Measurements from ENCODE around the gene RAPSN.

The RAPSN gene

DNA sequence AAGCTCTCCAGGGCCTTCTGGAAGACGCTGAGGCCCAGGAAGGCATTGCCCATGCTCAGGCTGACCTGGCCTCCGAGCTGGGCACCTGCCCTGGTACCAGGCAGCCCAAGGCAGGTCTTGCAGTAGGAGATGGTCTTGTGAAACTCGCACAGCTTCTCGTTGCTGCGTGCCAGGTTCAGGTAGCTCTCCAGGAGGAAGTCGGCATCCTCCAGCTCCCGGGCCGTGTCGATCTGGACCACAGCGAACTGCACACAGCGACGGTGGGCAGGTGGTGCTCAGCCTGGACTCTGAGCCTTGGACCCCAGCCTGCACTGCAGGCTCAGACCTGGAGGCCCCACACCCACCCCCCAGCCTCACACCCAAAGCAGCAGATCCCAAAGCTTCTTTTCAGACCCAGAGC is 1.0 kb downstream of the RAPSN start:
- H3K4me3 ChIP-seq (ENCODE audit: low read length in 2 of 2): no peak overlapping the region
- H3K4me1 ChIP-seq (ENCODE audit: control insufficient read depth in 2 of 2, insufficient read depth in 2 of 2, low read length in 2 of 2): no peaks in the 10 kb centered on the region

GRCh38 chr11:47446833-47447232 is 2.1 kb downstream of the RAPSN start:
- Histone ChIP-seq H3K27ac (ENCODE audit: low read depth in 2 of 2, low read length in 2 of 2) (no peak overlapping the region), H3K4me3 (ENCODE audit: low read length in 2 of 2) (no peak overlapping the region), H3K9ac (ENCODE audit: low read depth in 1 of 2, low read length in 2 of 2) (no peak overlapping the region)

More for the DNA sequence above, 1.0 kb downstream of the RAPSN start:
- Histone ChIP-seq H3K9me3 (ENCODE audit: control insufficient read depth in 2 of 2, low read length in 2 of 2) (no peaks in the 10 kb centered on the region), H3K27ac (ENCODE audit: low read depth in 2 of 2, low read length in 2 of 2) (no peak overlapping the region), H3K9ac (ENCODE audit: low read depth in 1 of 2, low read length in 2 of 2) (no peak overlapping the region), H3K27me3 (ENCODE audit: control insufficient read depth in 2 of 2, insufficient read depth in 2 of 2, low read length in 2 of 2) (no peaks in the 10 kb centered on the region), H3K36me3 (ENCODE audit: control insufficient read depth in 2 of 2, insufficient read depth in 2 of 2, low read length in 2 of 2) (no peaks in the 10 kb centered on the region)

DNA sequence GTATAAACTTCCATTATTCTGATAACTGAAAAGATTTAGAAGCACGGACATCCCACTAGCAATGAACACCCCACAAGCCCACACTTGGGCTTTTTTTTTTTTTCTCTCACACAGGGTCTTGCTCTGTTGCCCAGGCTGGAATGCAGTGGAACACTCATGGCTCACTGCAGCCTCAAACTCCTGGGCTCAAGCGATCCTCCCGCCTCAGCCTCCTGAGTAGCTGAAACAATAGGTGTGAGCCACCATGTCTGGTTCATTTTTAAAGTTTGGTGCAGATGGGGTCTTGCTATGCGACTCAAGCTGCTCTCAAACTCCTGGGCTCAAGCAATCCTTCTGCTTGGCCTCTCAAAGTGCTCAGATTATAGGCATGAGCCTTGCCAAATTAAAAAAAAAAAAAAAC is 3.1 kb downstream of the RAPSN start:
- Histone ChIP-seq H3K9ac (ENCODE audit: low read depth in 1 of 2, low read length in 2 of 2) (no peak overlapping the region), H3K9me3 (ENCODE audit: control insufficient read depth in 2 of 2, low read length in 2 of 2) (no peaks in the 10 kb centered on the region), H3K4me3 (ENCODE audit: low read length in 2 of 2) (no peak overlapping the region), H3K27me3 (ENCODE audit: control insufficient read depth in 2 of 2, insufficient read depth in 2 of 2, low read length in 2 of 2) (no peaks in the 10 kb centered on the region), H3K36me3 (ENCODE audit: control insufficient read depth in 2 of 2, insufficient read depth in 2 of 2, low read length in 2 of 2) (no peaks in the 10 kb centered on the region), H3K27ac (ENCODE audit: low read depth in 2 of 2, low read length in 2 of 2) (no peak overlapping the region), H3K4me1 (ENCODE audit: control insufficient read depth in 2 of 2, insufficient read depth in 2 of 2, low read length in 2 of 2) (no peaks in the 10 kb centered on the region)

More at GRCh38 chr11:47446833-47447232, 2.1 kb downstream of the RAPSN start:
- H3K27me3 ChIP-seq (ENCODE audit: control insufficient read depth in 2 of 2, insufficient read depth in 2 of 2, low read length in 2 of 2): no peaks in the 10 kb centered on the region
- no peaks in the 10 kb centered on the region for H3K9me3 ChIP-seq (ENCODE audit: control insufficient read depth in 2 of 2, low read length in 2 of 2)
- no peaks in the 10 kb centered on the region for H3K36me3 ChIP-seq (ENCODE audit: control insufficient read depth in 2 of 2, insufficient read depth in 2 of 2, low read length in 2 of 2)
- no peaks in the 10 kb centered on the region for H3K4me1 ChIP-seq (ENCODE audit: control insufficient read depth in 2 of 2, insufficient read depth in 2 of 2, low read length in 2 of 2)

- Histone ChIP-seq H3K4me3 (ENCODE audit: low read length in 2 of 2) (no peak overlapping the region), H3K27me3 (ENCODE audit: control insufficient read depth in 2 of 2, insufficient read depth in 2 of 2, low read length in 2 of 2) (no peaks in the 10 kb centered on the region), H3K9ac (ENCODE audit: low read depth in 1 of 2, low read length in 2 of 2) (no peak overlapping the region), H3K36me3 (ENCODE audit: control insufficient read depth in 2 of 2, insufficient read depth in 2 of 2, low read length in 2 of 2) (no peaks in the 10 kb centered on the region), H3K27ac (ENCODE audit: low read depth in 2 of 2, low read length in 2 of 2) (no peak overlapping the region), H3K9me3 (ENCODE audit: control insufficient read depth in 2 of 2, low read length in 2 of 2) (no peaks in the 10 kb centered on the region), H3K4me1 (ENCODE audit: control insufficient read depth in 2 of 2, insufficient read depth in 2 of 2, low read length in 2 of 2) (no peaks in the 10 kb centered on the region)
Observed at GRCh38 chr11:47443817-47444216, 5.1 kb downstream of the RAPSN start.

- Histone ChIP-seq H3K36me3 (ENCODE audit: control insufficient read depth in 2 of 2, insufficient read depth in 2 of 2, low read length in 2 of 2) (no peaks in the 10 kb centered on the region), H3K27ac (ENCODE audit: low read depth in 2 of 2, low read length in 2 of 2) (no peak overlapping the region), H3K9ac (ENCODE audit: low read depth in 1 of 2, low read length in 2 of 2) (no peak overlapping the region), H3K9me3 (ENCODE audit: control insufficient read depth in 2 of 2, low read length in 2 of 2) (no peaks in the 10 kb centered on the region), H3K4me1 (ENCODE audit: control insufficient read depth in 2 of 2, insufficient read depth in 2 of 2, low read length in 2 of 2) (no peaks in the 10 kb centered on the region), H3K4me3 (ENCODE audit: low read length in 2 of 2) (no peak overlapping the region), H3K27me3 (ENCODE audit: control insufficient read depth in 2 of 2, insufficient read depth in 2 of 2, low read length in 2 of 2) (no peaks in the 10 kb centered on the region)
Observed at GRCh38 chr11:47443028-47443700, 5.8 kb downstream of the RAPSN start.

DNA sequence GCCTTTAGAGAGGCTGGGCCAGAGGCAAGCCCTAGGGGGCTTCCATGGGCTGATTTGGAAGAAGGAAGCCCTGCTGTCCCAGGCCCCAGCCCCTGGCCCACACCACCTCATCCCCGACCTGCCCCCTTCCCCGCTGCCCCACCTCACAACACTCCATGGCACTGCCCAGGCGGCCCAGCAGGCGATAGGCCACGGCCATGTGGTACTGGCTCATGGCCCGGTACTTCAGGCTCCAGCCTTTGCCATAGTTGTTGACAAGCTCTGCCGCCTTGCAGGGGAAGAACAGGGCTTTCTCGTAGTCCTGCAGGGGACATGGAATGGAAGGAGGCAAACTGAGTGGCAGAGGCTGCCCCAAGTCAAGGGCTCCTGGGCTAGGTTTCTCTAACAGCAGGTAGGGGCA is 6.4 kb downstream of the RAPSN start:
- no peak overlapping the region for H3K9ac ChIP-seq (ENCODE audit: low read depth in 1 of 2, low read length in 2 of 2)
- H3K4me3 ChIP-seq (ENCODE audit: low read length in 2 of 2): no peak overlapping the region
- H3K9me3 ChIP-seq (ENCODE audit: control insufficient read depth in 2 of 2, low read length in 2 of 2): no peaks in the 10 kb centered on the region
- no peaks in the 10 kb centered on the region for H3K36me3 ChIP-seq (ENCODE audit: control insufficient read depth in 2 of 2, insufficient read depth in 2 of 2, low read length in 2 of 2)
- no peaks in the 10 kb centered on the region for H3K27me3 ChIP-seq (ENCODE audit: control insufficient read depth in 2 of 2, insufficient read depth in 2 of 2, low read length in 2 of 2)
- peaks cover 0 to 4% of the 10 kb centered on the region in 2 donors for H3K4me1 ChIP-seq (ENCODE audit: control insufficient read depth in 2 of 2, insufficient read depth in 2 of 2, low read length in 2 of 2)
- no peak overlapping the region for H3K27ac ChIP-seq (ENCODE audit: low read depth in 2 of 2, low read length in 2 of 2)

DNA sequence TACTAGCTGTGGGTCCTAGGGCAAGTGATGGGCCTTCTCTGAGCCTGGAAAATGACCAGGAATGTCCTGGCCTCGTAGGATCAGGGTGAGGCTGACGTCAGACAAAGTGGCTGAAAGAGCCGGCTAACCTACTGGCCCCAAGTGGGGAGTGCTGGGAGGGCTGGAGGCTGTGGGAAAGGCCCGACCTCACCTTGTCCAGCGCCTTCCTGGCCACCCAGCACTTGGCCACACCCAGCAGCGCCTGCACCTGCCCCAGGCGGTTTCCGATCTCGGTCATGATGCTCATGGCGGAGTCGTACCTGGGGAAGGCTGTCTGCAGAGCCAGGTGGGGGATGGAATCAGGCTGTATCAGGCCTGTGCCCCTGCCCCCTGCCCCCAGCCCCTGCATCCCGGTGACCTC is 7.5 kb downstream of the RAPSN start:
- no peak overlapping the region for H3K27ac ChIP-seq (ENCODE audit: low read depth in 2 of 2, low read length in 2 of 2)
- H3K36me3 ChIP-seq (ENCODE audit: control insufficient read depth in 2 of 2, insufficient read depth in 2 of 2, low read length in 2 of 2): no peaks in the 10 kb centered on the region
- H3K9me3 ChIP-seq (ENCODE audit: control insufficient read depth in 2 of 2, low read length in 2 of 2): no peaks in the 10 kb centered on the region
- H3K9ac ChIP-seq (ENCODE audit: low read depth in 1 of 2, low read length in 2 of 2): no peak overlapping the region
- peaks cover 0 to 7% of the 10 kb centered on the region in 2 donors for H3K4me1 ChIP-seq (ENCODE audit: control insufficient read depth in 2 of 2, insufficient read depth in 2 of 2, low read length in 2 of 2)
- no peak overlapping the region for H3K4me3 ChIP-seq (ENCODE audit: low read length in 2 of 2)
- no peaks in the 10 kb centered on the region for H3K27me3 ChIP-seq (ENCODE audit: control insufficient read depth in 2 of 2, insufficient read depth in 2 of 2, low read length in 2 of 2)

GRCh38 chr11:47440054-47440476 is 8.9 kb downstream of the RAPSN start:
- Histone ChIP-seq H3K36me3 (ENCODE audit: control insufficient read depth in 2 of 2, insufficient read depth in 2 of 2, low read length in 2 of 2) (no peaks in the 10 kb centered on the region), H3K4me3 (ENCODE audit: low read length in 2 of 2) (no peak overlapping the region), H3K9me3 (ENCODE audit: control insufficient read depth in 2 of 2, low read length in 2 of 2) (no peaks in the 10 kb centered on the region), H3K27ac (ENCODE audit: low read depth in 2 of 2, low read length in 2 of 2) (no peak overlapping the region), H3K9ac (ENCODE audit: low read depth in 1 of 2, low read length in 2 of 2) (no peak overlapping the region), H3K27me3 (ENCODE audit: control insufficient read depth in 2 of 2, insufficient read depth in 2 of 2, low read length in 2 of 2) (no peaks in the 10 kb centered on the region), H3K4me1 (ENCODE audit: control insufficient read depth in 2 of 2, insufficient read depth in 2 of 2, low read length in 2 of 2) (peaks cover 0 to 7% of the 10 kb centered on the region in 2 donors)

DNA sequence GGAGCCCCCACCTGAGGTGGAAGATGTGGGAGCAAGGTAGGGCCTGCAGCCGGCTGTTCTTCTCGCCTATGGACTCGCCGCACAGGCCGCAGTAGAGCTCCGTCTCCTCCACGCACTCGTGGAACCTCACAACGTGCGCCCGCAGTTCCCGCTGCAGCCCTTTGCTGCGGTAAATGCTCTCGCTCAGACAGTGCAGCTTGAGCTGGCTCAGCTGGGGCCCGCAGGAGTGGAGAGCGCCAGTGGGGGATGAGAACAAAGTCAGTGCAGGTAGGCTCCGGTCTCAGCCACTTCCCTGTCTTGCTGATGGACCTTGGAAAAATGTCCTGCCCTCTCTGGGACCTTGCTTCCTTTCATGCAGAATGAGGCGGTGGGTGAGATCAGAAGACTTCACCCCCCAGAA is 10.2 kb downstream of the RAPSN start:
- no peak overlapping the region for H3K27ac ChIP-seq (ENCODE audit: low read depth in 2 of 2, low read length in 2 of 2)
- no peaks in the 10 kb centered on the region for H3K9me3 ChIP-seq (ENCODE audit: control insufficient read depth in 2 of 2, low read length in 2 of 2)
- no peak overlapping the region for H3K4me3 ChIP-seq (ENCODE audit: low read length in 2 of 2)
- peaks cover 0 to 7% of the 10 kb centered on the region in 2 donors for H3K4me1 ChIP-seq (ENCODE audit: control insufficient read depth in 2 of 2, insufficient read depth in 2 of 2, low read length in 2 of 2)
- H3K27me3 ChIP-seq (ENCODE audit: control insufficient read depth in 2 of 2, insufficient read depth in 2 of 2, low read length in 2 of 2): no peaks in the 10 kb centered on the region
- H3K36me3 ChIP-seq (ENCODE audit: control insufficient read depth in 2 of 2, insufficient read depth in 2 of 2, low read length in 2 of 2): no peaks in the 10 kb centered on the region
- H3K9ac ChIP-seq (ENCODE audit: low read depth in 1 of 2, low read length in 2 of 2): no peak overlapping the region

DNA sequence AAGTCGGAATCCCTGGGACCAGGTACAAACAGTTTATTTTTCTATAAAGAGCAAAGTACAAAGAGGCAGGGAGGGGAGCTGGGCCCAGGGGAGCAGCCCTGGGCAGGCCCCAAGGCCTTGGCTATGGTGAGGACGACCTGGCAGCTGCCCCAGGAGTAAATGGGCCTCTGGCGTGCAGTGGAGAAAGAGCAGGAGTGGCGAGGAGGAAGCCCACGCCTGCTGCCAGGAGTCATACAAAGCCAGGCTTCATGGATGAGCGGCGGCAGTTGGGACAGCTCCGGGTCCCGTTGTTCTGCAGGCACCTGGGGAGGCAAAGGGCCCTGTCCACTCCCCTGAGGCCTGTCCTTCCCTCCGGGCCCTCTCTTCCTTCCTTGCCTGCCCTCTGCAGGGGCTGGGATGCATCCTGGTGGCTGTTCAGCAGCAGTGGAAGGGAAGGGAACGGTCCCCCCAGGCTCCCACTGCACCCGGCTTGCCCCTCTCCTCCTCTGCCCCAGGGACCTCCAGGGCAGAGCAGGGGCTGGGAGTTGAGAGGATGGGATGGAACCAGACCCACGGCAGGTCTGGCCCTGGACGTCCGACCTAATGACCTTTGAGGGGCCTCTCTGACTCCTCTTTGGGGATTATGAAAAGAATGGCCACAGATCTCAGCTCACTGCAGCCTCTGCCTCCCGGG is 11.1 kb downstream of the RAPSN start:
- Histone ChIP-seq H3K27ac (ENCODE audit: low read depth in 2 of 2, low read length in 2 of 2) (no peak overlapping the region), H3K4me3 (ENCODE audit: low read length in 2 of 2) (no peak overlapping the region), H3K27me3 (ENCODE audit: control insufficient read depth in 2 of 2, insufficient read depth in 2 of 2, low read length in 2 of 2) (no peaks in the 10 kb centered on the region), H3K36me3 (ENCODE audit: control insufficient read depth in 2 of 2, insufficient read depth in 2 of 2, low read length in 2 of 2) (no peaks in the 10 kb centered on the region), H3K9ac (ENCODE audit: low read depth in 1 of 2, low read length in 2 of 2) (no peak overlapping the region), H3K4me1 (ENCODE audit: control insufficient read depth in 2 of 2, insufficient read depth in 2 of 2, low read length in 2 of 2) (peaks cover 0 to 7% of the 10 kb centered on the region in 2 donors), H3K9me3 (ENCODE audit: control insufficient read depth in 2 of 2, low read length in 2 of 2) (no peaks in the 10 kb centered on the region)

Measured in mucosa of rectum (tissue), 2 donors.